ENCODE results near the gene PARP3. TPM values are rescaled to one million over a fixed set of nuclear protein-coding genes. Genes with fewer than 3 reads are reported as not detected.

The PARP3 gene
- total and polyA plus RNA-seq, 9 of the 15 experiments (the other 6 are each of a cell fraction or from before 2014, with no cell fraction given), result 0.46 to 6.6 (median 4.5) TPM

- Histone ChIP-seq H3K27ac (ENCODE audit: extremely low read depth, low read depth, low read length) (no peak overlapping the region), H3K4me2 (ENCODE audit: insufficient read depth, low read length) (no peak overlapping the region), H2AFZ (ENCODE audit: low read depth, low read length) (no peak overlapping the region), H3K9me3 (replicated peaks; ENCODE audit: control insufficient read depth, insufficient read depth, low read depth, low read length) (no peaks in the 10 kb centered on the region), H3K36me3 (ENCODE audit: control insufficient read depth, insufficient read depth, low read length) (no peaks in the 10 kb centered on the region), H3K9me1 (ENCODE audit: control insufficient read depth, insufficient read depth, low read length) (no peaks in the 10 kb centered on the region), H3K9ac (ENCODE audit: insufficient read depth in 1 of 2, low read depth in 2 of 2, low read length in 2 of 2) (no peak overlapping the region), H3K27me3 (ENCODE audit: control insufficient read depth in 2 of 2, insufficient read depth in 2 of 2, low read length in 2 of 2) (no peaks in the 10 kb centered on the region), H3K4me3 (no peak overlapping the region), H4K20me1 (replicated peaks; ENCODE audit: control insufficient read depth, insufficient read depth, low read length) (no peaks in the 10 kb centered on the region), H3K4me1 (replicated peaks in 1 of 2; ENCODE audit: control insufficient read depth in 2 of 2, insufficient read depth in 2 of 2, low read length in 2 of 2) (peaks cover 9 to 19% of the 10 kb centered on the region in 2 experiments; a peak in 4 of 5 replicates), H3K79me2 (ENCODE audit: control insufficient read depth, insufficient read depth, low read length) (no peaks in the 10 kb centered on the region; the same call in 2 of the 3 replicates)
- FAIRE-seq (no peak), DNase-seq (ENCODE audit: extremely low read depth in 1 of 4, low spot score in 3 of 4) (no peak), ATAC-seq (no peak)
- ChIA-PET POLR2A (interaction anchor here (0.5 to 1.1 kb wide), 3 partner anchors 14 to 66 kb away, joined by 3 to 4 read pairs (median 3); partner anchors contain the start of gene ABHD14B), CTCF (ENCODE audit: low intra/inter-chr PET ratio) (no interaction called here)
- no TSS peak for BruUV-seq (replicated peaks)
- intact Hi-C loops (cut with micrococcal nuclease) (no loop called here), in situ Hi-C loops (cut with MboI) (no loop called here)
- WGBS (ENCODE audit: insufficient coverage, low coverage, missing lambda C conversion rate), result 41% methylated on average over 11 of the region's 13 CpGs
- TF ChIP-seq, protein P1, sequence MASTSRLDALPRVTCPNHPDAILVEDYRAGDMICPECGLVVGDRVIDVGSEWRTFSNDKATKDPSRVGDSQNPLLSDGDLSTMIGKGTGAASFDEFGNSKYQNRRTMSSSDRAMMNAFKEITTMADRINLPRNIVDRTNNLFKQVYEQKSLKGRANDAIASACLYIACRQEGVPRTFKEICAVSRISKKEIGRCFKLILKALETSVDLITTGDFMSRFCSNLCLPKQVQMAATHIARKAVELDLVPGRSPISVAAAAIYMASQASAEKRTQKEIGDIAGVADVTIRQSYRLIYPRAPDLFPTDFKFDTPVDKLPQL (IDR thresholded peaks at IDR 0.05; ENCODE audit: extremely low read depth, insufficient read length), result no peak
- no peak for TF ChIP-seq ZNF668 (CRISPR knock-in tag; IDR thresholded peaks at IDR 0.05)
- no peak for TF ChIP-seq MTF1 (CRISPR knock-in tag; IDR thresholded peaks at IDR 0.05; ENCODE audit: borderline replicate concordance)
- TF ChIP-seq, protein P2, sequence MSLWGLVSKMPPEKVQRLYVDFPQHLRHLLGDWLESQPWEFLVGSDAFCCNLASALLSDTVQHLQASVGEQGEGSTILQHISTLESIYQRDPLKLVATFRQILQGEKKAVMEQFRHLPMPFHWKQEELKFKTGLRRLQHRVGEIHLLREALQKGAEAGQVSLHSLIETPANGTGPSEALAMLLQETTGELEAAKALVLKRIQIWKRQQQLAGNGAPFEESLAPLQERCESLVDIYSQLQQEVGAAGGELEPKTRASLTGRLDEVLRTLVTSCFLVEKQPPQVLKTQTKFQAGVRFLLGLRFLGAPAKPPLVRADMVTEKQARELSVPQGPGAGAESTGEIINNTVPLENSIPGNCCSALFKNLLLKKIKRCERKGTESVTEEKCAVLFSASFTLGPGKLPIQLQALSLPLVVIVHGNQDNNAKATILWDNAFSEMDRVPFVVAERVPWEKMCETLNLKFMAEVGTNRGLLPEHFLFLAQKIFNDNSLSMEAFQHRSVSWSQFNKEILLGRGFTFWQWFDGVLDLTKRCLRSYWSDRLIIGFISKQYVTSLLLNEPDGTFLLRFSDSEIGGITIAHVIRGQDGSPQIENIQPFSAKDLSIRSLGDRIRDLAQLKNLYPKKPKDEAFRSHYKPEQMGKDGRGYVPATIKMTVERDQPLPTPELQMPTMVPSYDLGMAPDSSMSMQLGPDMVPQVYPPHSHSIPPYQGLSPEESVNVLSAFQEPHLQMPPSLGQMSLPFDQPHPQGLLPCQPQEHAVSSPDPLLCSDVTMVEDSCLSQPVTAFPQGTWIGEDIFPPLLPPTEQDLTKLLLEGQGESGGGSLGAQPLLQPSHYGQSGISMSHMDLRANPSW (CRISPR knock-in tag; IDR thresholded peaks at IDR 0.05), result no peak
- no peak for TF ChIP-seq FUS (optimal IDR thresholded peaks at IDR 0.05; ENCODE audit: low read depth, low read length)
- TF ChIP-seq USF1 (CRISPR knock-in tag; IDR thresholded peaks at IDR 0.05), result no peak
- TF ChIP-seq, protein P3, sequence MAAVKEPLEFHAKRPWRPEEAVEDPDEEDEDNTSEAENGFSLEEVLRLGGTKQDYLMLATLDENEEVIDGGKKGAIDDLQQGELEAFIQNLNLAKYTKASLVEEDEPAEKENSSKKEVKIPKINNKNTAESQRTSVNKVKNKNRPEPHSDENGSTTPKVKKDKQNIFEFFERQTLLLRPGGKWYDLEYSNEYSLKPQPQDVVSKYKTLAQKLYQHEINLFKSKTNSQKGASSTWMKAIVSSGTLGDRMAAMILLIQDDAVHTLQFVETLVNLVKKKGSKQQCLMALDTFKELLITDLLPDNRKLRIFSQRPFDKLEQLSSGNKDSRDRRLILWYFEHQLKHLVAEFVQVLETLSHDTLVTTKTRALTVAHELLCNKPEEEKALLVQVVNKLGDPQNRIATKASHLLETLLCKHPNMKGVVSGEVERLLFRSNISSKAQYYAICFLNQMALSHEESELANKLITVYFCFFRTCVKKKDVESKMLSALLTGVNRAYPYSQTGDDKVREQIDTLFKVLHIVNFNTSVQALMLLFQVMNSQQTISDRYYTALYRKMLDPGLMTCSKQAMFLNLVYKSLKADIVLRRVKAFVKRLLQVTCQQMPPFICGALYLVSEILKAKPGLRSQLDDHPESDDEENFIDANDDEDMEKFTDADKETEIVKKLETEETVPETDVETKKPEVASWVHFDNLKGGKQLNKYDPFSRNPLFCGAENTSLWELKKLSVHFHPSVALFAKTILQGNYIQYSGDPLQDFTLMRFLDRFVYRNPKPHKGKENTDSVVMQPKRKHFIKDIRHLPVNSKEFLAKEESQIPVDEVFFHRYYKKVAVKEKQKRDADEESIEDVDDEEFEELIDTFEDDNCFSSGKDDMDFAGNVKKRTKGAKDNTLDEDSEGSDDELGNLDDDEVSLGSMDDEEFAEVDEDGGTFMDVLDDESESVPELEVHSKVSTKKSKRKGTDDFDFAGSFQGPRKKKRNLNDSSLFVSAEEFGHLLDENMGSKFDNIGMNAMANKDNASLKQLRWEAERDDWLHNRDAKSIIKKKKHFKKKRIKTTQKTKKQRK (IDR thresholded peaks at IDR 0.05; ENCODE audit: borderline replicate concordance, low read depth, low read length), result no peak
- TF ChIP-seq MEF2D (tag; conservative IDR thresholded peaks at IDR 0.05; ENCODE audit: low read depth), result no peak
- TF ChIP-seq KAT7 (CRISPR knock-in tag; IDR thresholded peaks at IDR 0.05; ENCODE audit: borderline replicate concordance), result no peak
- no peak for TF ChIP-seq CBFA2T3 (IDR thresholded peaks at IDR 0.05)
- no peak for TF ChIP-seq CCAR2 (IDR thresholded peaks at IDR 0.05; ENCODE audit: low read depth, low read length)
- TF ChIP-seq SMARCB1 (IDR thresholded peaks at IDR 0.05; ENCODE audit: insufficient read length, low read depth), result no peak
Measured at GRCh38 chr3:51947215-51947900, 5.2 kb downstream of the PARP3 start.
